ENCODE data around the gene POLR2I. TPM values are rescaled to one million over a fixed set of nuclear protein-coding genes. Genes with fewer than 3 reads are reported as not detected.

POLR2I gene
- total RNA-seq, 1 experiment from 2014 or later, result 146 TPM

DNA sequence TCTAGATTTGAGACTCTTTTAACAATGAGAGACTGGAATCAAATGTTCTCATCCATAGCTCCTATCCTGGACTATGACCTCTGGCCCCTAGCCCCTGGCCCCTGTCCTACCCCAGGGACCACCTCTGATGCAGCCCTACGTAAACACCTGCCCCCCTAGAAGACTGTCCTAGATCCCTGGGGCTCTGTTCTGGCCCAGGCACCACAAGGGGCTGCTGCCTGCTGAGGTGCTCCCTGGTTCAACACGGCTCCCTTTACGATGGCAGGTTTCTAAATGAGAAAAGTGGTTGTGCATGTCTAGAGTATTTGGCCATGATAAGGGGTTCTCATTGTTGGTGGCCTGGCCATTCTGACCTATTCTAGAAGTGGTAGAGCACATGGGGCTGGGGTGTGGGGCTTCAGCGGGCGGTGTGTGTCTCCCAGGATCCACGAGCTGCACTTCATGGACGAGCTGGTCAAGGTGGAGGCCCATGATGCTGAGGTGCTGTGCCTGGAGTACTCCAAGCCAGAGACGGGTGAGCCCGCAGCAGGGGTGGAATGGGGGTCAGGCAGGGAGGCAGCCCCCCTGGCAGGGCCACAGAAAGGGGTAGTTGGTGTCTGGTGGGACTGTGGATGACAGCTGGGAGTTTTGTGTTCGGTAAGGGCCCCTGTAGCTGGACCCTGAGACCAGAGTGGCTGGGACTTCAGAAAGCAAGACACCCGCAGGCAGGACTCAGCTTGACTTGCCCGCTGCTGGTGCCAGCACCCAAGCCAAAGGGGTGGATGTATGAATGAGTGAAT, 30.3 kb downstream of the POLR2I start:
- H2AFZ ChIP-seq (ENCODE audit: low read length), result no peak overlapping the region
- no peak overlapping the region for H3T11ph ChIP-seq (ENCODE audit: low read length)
- no peaks in the 10 kb centered on the region for H3K79me1 ChIP-seq (ENCODE audit: insufficient read depth, low read depth, low read length, poor library complexity, severe bottlenecking)
- H3K23ac ChIP-seq (ENCODE audit: insufficient read length, low read depth, low read length), result no peak overlapping the region
- H3K23me2 ChIP-seq (ENCODE audit: insufficient read length, low read depth, low read length, poor library complexity, severe bottlenecking), result no peaks in the 10 kb centered on the region
- H2BK120ac ChIP-seq (ENCODE audit: low read depth, low read length, poor library complexity, severe bottlenecking), result no peak overlapping the region
- H3K27me3 ChIP-seq (ENCODE audit: insufficient read depth, low read length), result no peaks in the 10 kb centered on the region
- no peak overlapping the region for H3K56ac ChIP-seq (ENCODE audit: insufficient read length, low read depth, low read length)
- H4K5ac ChIP-seq (ENCODE audit: insufficient read length, low read depth, low read length), result no peak overlapping the region
- no CpG with 5 or more reads among the region's 12 CpGs for WGBS (ENCODE audit: extremely low coverage, insufficient read length, low lambda C conversion rate)
- no peak overlapping the region for H3K27ac Mint-ChIP-seq
- DNase-seq, result no peak
- H2BK12ac ChIP-seq (ENCODE audit: insufficient read length, low read depth, low read length), result no peak overlapping the region
- H3K4me3 Mint-ChIP-seq, result no peak overlapping the region
- no peaks in the 10 kb centered on the region for H3K4me1 Mint-ChIP-seq
- no peak overlapping the region for H2AK5ac ChIP-seq (ENCODE audit: insufficient read length, low read length)
- no peaks in the 10 kb centered on the region for H3K79me2 ChIP-seq (ENCODE audit: insufficient read depth, low read length)
- no peak overlapping the region for H3K9ac ChIP-seq (ENCODE audit: extremely low read depth, insufficient read length, low read length)
- no peaks in the 10 kb centered on the region for H3K27me3 Mint-ChIP-seq (ENCODE audit: low read depth)
- H3K9me3 Mint-ChIP-seq, result no peaks in the 10 kb centered on the region
- no peak overlapping the region for H2BK20ac ChIP-seq (ENCODE audit: low read depth, low read length, poor library complexity, severe bottlenecking)
- H3K4ac ChIP-seq (ENCODE audit: low read depth, low read length), result no peak overlapping the region
- no peak overlapping the region for H2BK5ac ChIP-seq (ENCODE audit: insufficient read length, low read length)
- no peak overlapping the region for H4K8ac ChIP-seq (replicated peaks; ENCODE audit: insufficient read length, low read depth, low read length)
- peaks cover 52 to 89% (median 72%) of the 10 kb centered on the region in 3 experiments for H3K36me3 Mint-ChIP-seq (ENCODE audit: insufficient read depth in 1 of 3, low read depth in 3 of 3)
- H3K18ac ChIP-seq (ENCODE audit: insufficient read length, low read depth, low read length), result no peak overlapping the region
- peaks cover 2% of the 10 kb centered on the region for H4K20me1 ChIP-seq (ENCODE audit: control insufficient read depth, insufficient read depth, insufficient read length)
- H3K14ac ChIP-seq (ENCODE audit: insufficient read depth, low read length), result no peak overlapping the region
- H3K27ac ChIP-seq (ENCODE audit: insufficient read length, low read depth, low read length), result no peak overlapping the region
- H4K91ac ChIP-seq (ENCODE audit: insufficient read length, low read depth, low read length), result no peak overlapping the region
- H3K4me2 ChIP-seq (ENCODE audit: insufficient read depth, insufficient read length, low read length), result no peak overlapping the region
- no peaks in the 10 kb centered on the region for H3K4me1 ChIP-seq (ENCODE audit: insufficient read depth, low read length)
- no peak overlapping the region for H2BK15ac ChIP-seq (ENCODE audit: low read depth, low read length)
- H3K9me3 ChIP-seq (ENCODE audit: control insufficient read depth, low read depth, low read length), result no peaks in the 10 kb centered on the region
- TF ChIP-seq, protein P1, sequence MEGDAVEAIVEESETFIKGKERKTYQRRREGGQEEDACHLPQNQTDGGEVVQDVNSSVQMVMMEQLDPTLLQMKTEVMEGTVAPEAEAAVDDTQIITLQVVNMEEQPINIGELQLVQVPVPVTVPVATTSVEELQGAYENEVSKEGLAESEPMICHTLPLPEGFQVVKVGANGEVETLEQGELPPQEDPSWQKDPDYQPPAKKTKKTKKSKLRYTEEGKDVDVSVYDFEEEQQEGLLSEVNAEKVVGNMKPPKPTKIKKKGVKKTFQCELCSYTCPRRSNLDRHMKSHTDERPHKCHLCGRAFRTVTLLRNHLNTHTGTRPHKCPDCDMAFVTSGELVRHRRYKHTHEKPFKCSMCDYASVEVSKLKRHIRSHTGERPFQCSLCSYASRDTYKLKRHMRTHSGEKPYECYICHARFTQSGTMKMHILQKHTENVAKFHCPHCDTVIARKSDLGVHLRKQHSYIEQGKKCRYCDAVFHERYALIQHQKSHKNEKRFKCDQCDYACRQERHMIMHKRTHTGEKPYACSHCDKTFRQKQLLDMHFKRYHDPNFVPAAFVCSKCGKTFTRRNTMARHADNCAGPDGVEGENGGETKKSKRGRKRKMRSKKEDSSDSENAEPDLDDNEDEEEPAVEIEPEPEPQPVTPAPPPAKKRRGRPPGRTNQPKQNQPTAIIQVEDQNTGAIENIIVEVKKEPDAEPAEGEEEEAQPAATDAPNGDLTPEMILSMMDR (conservative IDR thresholded peaks at IDR 0.05), result no peak

Measured in H9 (cell line).